GM12878 (cell line): ENCODE results near the gene CDKL2. TPM values are rescaled to one million over a fixed set of nuclear protein-coding genes. Genes with fewer than 3 reads are reported as not detected.
A peak's percentile ranks its signal among the peaks of the same experiment; 100 is the strongest.

Experiments
- ATF7 ChIP-seq: fragments of 450-650 bp; IDR thresholded peaks from 2 replicates; pipeline ENCODE4 v1.6.1; 2016; ENCODE audit warnings: low read depth, mild to moderate bottlenecking
- BCL3 ChIP-seq: IDR thresholded peaks from 2 replicates; pipeline ENCODE4 v1.6.1; 2011; ENCODE audit warnings: borderline replicate concordance, low read depth, mild to moderate bottlenecking, moderate library complexity, low read length; ENCODE audit not compliant: insufficient read depth, poor library complexity, severe bottlenecking
- CREM ChIP-seq: IDR thresholded peaks from 2 replicates; pipeline ENCODE4 v1.6.1; 2014; ENCODE audit warnings: antibody characterized with exemption, low read depth
- EGR1 ChIP-seq, 2 experiments: IDR thresholded peaks; 1 replicate in 1 of 2; 2 replicates in 1 of 2; pipeline ENCODE4 v1.6.1; 2011 to 2012; ENCODE audit warnings: low read depth in 2 of 2, low read length in 2 of 2, borderline replicate concordance in 1 of 2, mild to moderate bottlenecking in 1 of 2, moderate library complexity in 1 of 2
- HDAC2 ChIP-seq: fragments of 200-600 bp; sonication (generic); IDR thresholded peaks from 2 replicates; pipeline ENCODE4 v1.6.1; 2017
- HDAC6 ChIP-seq: fragments of 200-600 bp; sonication (generic); IDR thresholded peaks from one replicate; pipeline ENCODE4 v1.8.0; 2017; ENCODE audit warnings: antibody characterized with exemption; ENCODE audit not compliant: unreplicated experiment
- HSF1 ChIP-seq: fragments of 150-350 bp; IDR thresholded peaks from 2 replicates; pipeline ENCODE4 v1.6.1; 2014; ENCODE audit warnings: mild to moderate bottlenecking, low read depth, low read length
- IKZF1 ChIP-seq: fragments of 450-650 bp; conservative IDR thresholded peaks from 2 replicates; pipeline ENCODE4 v1.6.1; 2017; ENCODE audit warnings: antibody characterized with exemption, mild to moderate bottlenecking
- NFYA ChIP-seq: IDR thresholded peaks from 2 replicates; pipeline ENCODE4 v1.6.1; 2011; ENCODE audit warnings: low read depth, mild to moderate bottlenecking, low read length, improper control_type of control experiment, borderline replicate concordance
- POLR2AphosphoS2 ChIP-seq: IDR thresholded peaks from 2 replicates; pipeline ENCODE4 v1.6.1; 2011; ENCODE audit warnings: low read depth, mild to moderate bottlenecking, low read length, improper control_type of control experiment, moderate library complexity
- RAD51 ChIP-seq: fragments of 450-650 bp; IDR thresholded peaks from 2 replicates; pipeline ENCODE4 v1.6.1; 2016; ENCODE audit warnings: moderate library complexity, mild to moderate bottlenecking, inconsistent platforms
- RBBP5 ChIP-seq: fragments of 200-600 bp; sonication (generic); conservative IDR thresholded peaks from 2 replicates; pipeline ENCODE4 v1.6.1; 2016
- RCOR1 ChIP-seq: conservative IDR thresholded peaks from 2 replicates; pipeline ENCODE4 v1.6.1; 2012; ENCODE audit warnings: low read depth, low read length, improper control_type of control experiment
- REST ChIP-seq: IDR thresholded peaks from 2 replicates; pipeline ENCODE4 v1.6.1; 2012; ENCODE audit warnings: mild to moderate bottlenecking, low read depth, low read length
- RUNX3 ChIP-seq: IDR thresholded peaks from 2 replicates; pipeline ENCODE4 v1.6.1; 2012; ENCODE audit warnings: low read length, inconsistent platforms
- SIN3A ChIP-seq: IDR thresholded peaks from 2 replicates; pipeline ENCODE4 v1.6.1; 2012; ENCODE audit warnings: low read depth, low read length, improper control_type of control experiment
- SMC3 ChIP-seq: IDR thresholded peaks from 2 replicates; pipeline ENCODE4 v1.6.1; 2011; ENCODE audit warnings: low read length, improper control_type of control experiment, borderline replicate concordance
- SREBF2 ChIP-seq: IDR thresholded peaks from 2 replicates; pipeline ENCODE4 v1.6.1; 2012; ENCODE audit warnings: mild to moderate bottlenecking, low read length
- STAT1 ChIP-seq: fragments of 450-650 bp; conservative IDR thresholded peaks from 2 replicates; pipeline ENCODE4 v1.6.1; 2014; ENCODE audit warnings: antibody characterized with exemption, mild to moderate bottlenecking
- TCF7 ChIP-seq: IDR thresholded peaks from 2 replicates; pipeline ENCODE4 v1.6.1; 2014; ENCODE audit warnings: antibody characterized with exemption, borderline replicate concordance
- YY1 ChIP-seq: IDR thresholded peaks from 2 replicates; pipeline ENCODE4 v1.6.1; 2011; ENCODE audit warnings: low read depth, mild to moderate bottlenecking, low read length
- ZBTB33 ChIP-seq: fragments of 450-650 bp; IDR thresholded peaks from 2 replicates; pipeline ENCODE4 v1.6.1; 2017; ENCODE audit warnings: mild to moderate bottlenecking
- polyA plus RNA-seq, 11 experiments: library from polyadenylated mRNA; depleted of rRNA in 4 of 11; unstranded in 6 of 11; stranded (reverse) in 5 of 11; fragments of >200 nt; fragmentation: Nextera tagmentation in 4 of 11; fragmentation: Illumina TruSeq in 1 of 11; extraction: Ambion mirVana in 4 of 11; extraction: Trizol in 1 of 11; gene quantifications; 1 replicate in 1 of 11; 2 replicates in 10 of 11; pipeline versions ENCODE4 v1.2.1 to v1.2.3, GENCODE V29; 2011 to 2016; ENCODE audit warnings: inconsistent platforms in 2 of 11, missing spikeins in 2 of 11, low read depth in 1 of 11
- total RNA-seq, 4 experiments: library from RNA; depleted of rRNA in 3 of 4; stranded (reverse); fragments of >200 nt in 3 of 4; fragmentation: Illumina TruSeq in 1 of 4; extraction: Trizol in 1 of 4; gene quantifications; 2 replicates each; pipeline versions ENCODE4 v1.2.1 to v1.2.3, GENCODE V29; 2013 to 2021

The CDKL2 gene
- total and polyA plus RNA-seq, 10 of the 15 experiments (the other 5 are each of a cell fraction or from before 2014, with no cell fraction given), result 0.05 to 0.24 (median 0.06) TPM; not detected in 7

GRCh38 chr4:75673027-75673958 lies 43.0 kb upstream of the CDKL2 start, which contains the start of gene G3BP2 (continued):
- TF ChIP-seq RCOR1 (no peak), SREBF2 (0 out of 2 replicates have a peak, but pooled peaks have one; percentile 43), ZBTB33 (no peak), CREM (peak; percentile 95), TCF7 (no peak), HSF1 (no peak), POLR2AphosphoS2 (peak; percentile 70; the same call in 1 of the 2 replicates), EGR1 (IDR thresholded peaks at IDR 0.05; ENCODE audit: borderline replicate concordance in 1 of 2, low read depth in 2 of 2, low read length in 2 of 2) (peak in 1 of 2 experiments; percentile 82; a peak in 2 of 3 replicates), BCL3 (no peak), IKZF1 (peak; percentile 65), NFYA (no peak), YY1 (peak; percentile 23; the same call in 1 of the 2 replicates), HDAC6 (no peak), REST (no peak), RUNX3 (no peak; the same call in 1 of the 2 replicates), ATF7 (peak; percentile 38; the same call in 1 of the 2 replicates), RAD51 (no peak), RBBP5 (no peak), HDAC2 (no peak), SMC3 (no peak), STAT1 (no peak), SIN3A (no peak)
